Adipocyte (in vitro differentiated cells): Measurements from ENCODE around the gene ZNF79.

Source experiments
- DNase-seq: peaks from one replicate; pipeline ENCODE4 v3.0.0-alpha.2; 2015; ENCODE audit warnings: low read depth
- H3K27me3 ChIP-seq: replicated peaks from 2 replicates; pipeline ENCODE4 v1.7.0; 2013; ENCODE audit warnings: mild to moderate bottlenecking, low read length, moderate library complexity; ENCODE audit not compliant: control insufficient read depth, insufficient read depth
- H3K36me3 ChIP-seq: 2 replicates; pipeline ENCODE4 v1.7.0; 2013; ENCODE audit warnings: low read length, mild to moderate bottlenecking, moderate library complexity; ENCODE audit not compliant: control insufficient read depth, insufficient read depth, severe bottlenecking
- H3K4me1 ChIP-seq: 2 replicates; pipeline ENCODE4 v1.7.0; 2013; ENCODE audit warnings: mild to moderate bottlenecking, low read length, moderate library complexity; ENCODE audit not compliant: control insufficient read depth, insufficient read depth
- H3K4me3 ChIP-seq: 2 replicates; pipeline ENCODE4 v1.7.0; 2013; ENCODE audit warnings: mild to moderate bottlenecking, low read length, moderate library complexity
- H3K9ac ChIP-seq: 2 replicates; pipeline ENCODE4 v1.7.0; 2013; ENCODE audit warnings: mild to moderate bottlenecking, low read length, moderate library complexity
- H3K9me3 ChIP-seq: 2 replicates; pipeline ENCODE4 v1.7.0; 2013; ENCODE audit warnings: mild to moderate bottlenecking, low read length, moderate library complexity; ENCODE audit not compliant: control insufficient read depth

The ZNF79 gene

GRCh38 chr9:127490535-127491230 is 66.5 kb downstream of the ZNF79 start:
- no peak overlapping the region for H3K9ac ChIP-seq
- no peak for DNase-seq
- H3K27me3 ChIP-seq, result no peaks in the 10 kb centered on the region
- peaks cover 8% of the 10 kb centered on the region for H3K4me1 ChIP-seq
- H3K9me3 ChIP-seq, result no peaks in the 10 kb centered on the region
- peaks cover under 1% of the 10 kb centered on the region for H3K36me3 ChIP-seq
- no peak overlapping the region for H3K4me3 ChIP-seq

- peaks cover 8% of the 10 kb centered on the region for H3K36me3 ChIP-seq
- no peak overlapping the region for H3K9ac ChIP-seq
- H3K4me1 ChIP-seq, result peaks cover 16% of the 10 kb centered on the region
- no peak for DNase-seq
- no peak overlapping the region for H3K4me3 ChIP-seq
- no peaks in the 10 kb centered on the region for H3K27me3 ChIP-seq
- H3K9me3 ChIP-seq, result no peaks in the 10 kb centered on the region
These were observed 67.3 kb downstream of the ZNF79 start for GRCh38 chr9:127491516-127491915.

GRCh38 chr9:127492616-127493015 is 68.4 kb downstream of the ZNF79 start:
- no peaks in the 10 kb centered on the region for H3K9me3 ChIP-seq
- DNase-seq, result no peak
- H3K4me1 ChIP-seq, result peaks cover 18% of the 10 kb centered on the region
- no peak overlapping the region for H3K9ac ChIP-seq
- peaks cover 14% of the 10 kb centered on the region for H3K36me3 ChIP-seq
- H3K27me3 ChIP-seq, result no peaks in the 10 kb centered on the region
- H3K4me3 ChIP-seq, result no peak overlapping the region

- Histone ChIP-seq H3K9ac (no peak overlapping the region), H3K4me3 (no peak overlapping the region), H3K36me3 (peaks cover 14% of the 10 kb centered on the region), H3K9me3 (no peaks in the 10 kb centered on the region), H3K27me3 (no peaks in the 10 kb centered on the region), H3K4me1 (peaks cover 28% of the 10 kb centered on the region)
- no peak for DNase-seq
These were observed 69.6 kb downstream of the ZNF79 start for GRCh38 chr9:127493592-127494303.

GRCh38 chr9:127494304-127494702 is 70.1 kb downstream of the ZNF79 start:
- no peak for DNase-seq
- H3K4me3 ChIP-seq, result no peak overlapping the region
- H3K9me3 ChIP-seq, result no peaks in the 10 kb centered on the region
- H3K27me3 ChIP-seq, result no peaks in the 10 kb centered on the region
- peaks cover 28% of the 10 kb centered on the region for H3K4me1 ChIP-seq
- H3K9ac ChIP-seq, result no peak overlapping the region
- H3K36me3 ChIP-seq, result peaks cover 14% of the 10 kb centered on the region
